Measurements from ENCODE around the gene WDFY2. TPM values are rescaled to one million over a fixed set of nuclear protein-coding genes. Genes with fewer than 3 reads are reported as not detected.

WDFY2 gene
- total RNA-seq, 1 experiment from 2014 or later = 26.4 TPM

- no peak overlapping the region for H2BK20ac ChIP-seq (ENCODE audit: low read depth, low read length, poor library complexity, severe bottlenecking)
- no peak overlapping the region for H3K9ac ChIP-seq (ENCODE audit: extremely low read depth, insufficient read length, low read length)
- no CpG with 5 or more reads among the region's 12 CpGs for WGBS (ENCODE audit: extremely low coverage, insufficient read length, low lambda C conversion rate)
- peak; percentile 83 for DNase-seq
- Mint-ChIP-seq H3K9me3 (no peaks in the 10 kb centered on the region), H3K36me3 (ENCODE audit: insufficient read depth in 1 of 3, low read depth in 3 of 3) (peaks cover 0 to 7% (median 2%) of the 10 kb centered on the region in 3 experiments; a peak in 3 of 7 replicates), H3K4me3 (no peak overlapping the region), H3K27me3 (ENCODE audit: low read depth) (no peaks in the 10 kb centered on the region), H3K27ac (no peak overlapping the region), H3K4me1 (peaks cover 38 to 46% of the 10 kb centered on the region in 2 experiments)
- no peak overlapping the region for H2BK5ac ChIP-seq (ENCODE audit: insufficient read length, low read length)
- no peaks in the 10 kb centered on the region for H3K9me3 ChIP-seq (ENCODE audit: control insufficient read depth, low read depth, low read length)
- peak; percentile 79 for TF ChIP-seq CTCF (conservative IDR thresholded peaks at IDR 0.05)
- no peak overlapping the region for H3K27ac ChIP-seq (ENCODE audit: insufficient read length, low read depth, low read length)
- no peaks in the 10 kb centered on the region for H3K27me3 ChIP-seq (ENCODE audit: insufficient read depth, low read length)
- H4K8ac ChIP-seq (replicated peaks; ENCODE audit: insufficient read length, low read depth, low read length) = no peak overlapping the region
- H3K79me1 ChIP-seq (ENCODE audit: insufficient read depth, low read depth, low read length, poor library complexity, severe bottlenecking) = no peaks in the 10 kb centered on the region
- no peak overlapping the region for H2BK15ac ChIP-seq (ENCODE audit: low read depth, low read length)
- H3K18ac ChIP-seq (ENCODE audit: insufficient read length, low read depth, low read length) = no peak overlapping the region
- H2BK12ac ChIP-seq (ENCODE audit: insufficient read length, low read depth, low read length) = no peak overlapping the region
- H3K4me1 ChIP-seq (ENCODE audit: insufficient read depth, low read length) = no peaks in the 10 kb centered on the region; the same call in 1 of the 2 replicates
- no peak overlapping the region for H2AFZ ChIP-seq (ENCODE audit: low read length)
- no peak overlapping the region for H3T11ph ChIP-seq (ENCODE audit: low read length)
- H3K14ac ChIP-seq (ENCODE audit: insufficient read depth, low read length) = no peak overlapping the region
- H4K91ac ChIP-seq (ENCODE audit: insufficient read length, low read depth, low read length) = no peak overlapping the region
- no peak overlapping the region for H2AK5ac ChIP-seq (ENCODE audit: insufficient read length, low read length)
- no peaks in the 10 kb centered on the region for H3K23me2 ChIP-seq (ENCODE audit: insufficient read length, low read depth, low read length, poor library complexity, severe bottlenecking)
- no peak overlapping the region for H3K23ac ChIP-seq (ENCODE audit: insufficient read length, low read depth, low read length)
- no peak overlapping the region for H4K5ac ChIP-seq (ENCODE audit: insufficient read length, low read depth, low read length)
- no peak overlapping the region for H3K4me2 ChIP-seq (ENCODE audit: insufficient read depth, insufficient read length, low read length)
- H3K79me2 ChIP-seq (ENCODE audit: insufficient read depth, low read length) = no peaks in the 10 kb centered on the region
- H2BK120ac ChIP-seq (ENCODE audit: low read depth, low read length, poor library complexity, severe bottlenecking) = no peak overlapping the region
- H4K20me1 ChIP-seq (ENCODE audit: control insufficient read depth, insufficient read depth, insufficient read length) = no peaks in the 10 kb centered on the region
- no peak overlapping the region for H3K56ac ChIP-seq (ENCODE audit: insufficient read length, low read depth, low read length)
- no peak overlapping the region for H3K4ac ChIP-seq (ENCODE audit: low read depth, low read length)
These were observed 213.6 kb downstream of the WDFY2 start for GRCh38 chr13:51797664-51798488.
